GM12874 (cell line): ENCODE data around the gene FARP1.

ENCODE experiments used
- TF ChIP-seq, protein P1 (sequence below): IDR thresholded peaks from 2 replicates; pipeline ENCODE4 v1.5.1; 2011; ENCODE audit warnings: low read depth, mild to moderate bottlenecking, control low read depth, low read length, moderate library complexity; ENCODE audit not compliant: insufficient read depth

Gene FARP1

DNA sequence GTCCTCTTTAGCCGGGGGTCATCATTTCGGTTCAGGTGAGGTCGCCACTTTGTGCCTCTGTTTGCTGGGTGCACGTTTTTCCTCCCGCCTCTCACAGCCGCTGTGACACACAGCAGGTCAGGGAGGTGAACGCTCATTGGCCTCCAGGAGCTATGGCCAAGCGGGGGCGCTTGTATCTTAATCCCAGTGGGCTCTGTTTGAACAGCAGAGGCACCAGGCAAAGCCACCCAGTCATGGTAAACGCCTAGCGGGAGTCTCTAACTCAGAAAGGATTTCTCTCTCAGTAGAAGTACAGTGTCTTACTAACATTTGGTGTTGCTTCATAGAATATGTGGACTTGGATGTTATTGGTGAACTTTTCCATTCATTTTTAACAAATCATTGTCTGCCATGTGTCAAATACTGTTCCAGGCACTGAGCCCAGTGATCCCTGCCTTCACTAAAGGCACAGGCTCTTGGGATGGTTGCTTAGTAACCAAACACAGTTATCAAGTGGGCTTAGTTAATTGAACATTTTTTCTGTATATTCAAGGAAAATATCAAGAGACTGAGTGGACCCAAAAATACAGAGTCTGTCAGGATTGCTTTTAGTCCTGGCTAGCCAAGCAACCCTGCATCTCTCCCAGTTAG, 247.3 kb downstream of the FARP1 start:
- TF ChIP-seq, protein P1, sequence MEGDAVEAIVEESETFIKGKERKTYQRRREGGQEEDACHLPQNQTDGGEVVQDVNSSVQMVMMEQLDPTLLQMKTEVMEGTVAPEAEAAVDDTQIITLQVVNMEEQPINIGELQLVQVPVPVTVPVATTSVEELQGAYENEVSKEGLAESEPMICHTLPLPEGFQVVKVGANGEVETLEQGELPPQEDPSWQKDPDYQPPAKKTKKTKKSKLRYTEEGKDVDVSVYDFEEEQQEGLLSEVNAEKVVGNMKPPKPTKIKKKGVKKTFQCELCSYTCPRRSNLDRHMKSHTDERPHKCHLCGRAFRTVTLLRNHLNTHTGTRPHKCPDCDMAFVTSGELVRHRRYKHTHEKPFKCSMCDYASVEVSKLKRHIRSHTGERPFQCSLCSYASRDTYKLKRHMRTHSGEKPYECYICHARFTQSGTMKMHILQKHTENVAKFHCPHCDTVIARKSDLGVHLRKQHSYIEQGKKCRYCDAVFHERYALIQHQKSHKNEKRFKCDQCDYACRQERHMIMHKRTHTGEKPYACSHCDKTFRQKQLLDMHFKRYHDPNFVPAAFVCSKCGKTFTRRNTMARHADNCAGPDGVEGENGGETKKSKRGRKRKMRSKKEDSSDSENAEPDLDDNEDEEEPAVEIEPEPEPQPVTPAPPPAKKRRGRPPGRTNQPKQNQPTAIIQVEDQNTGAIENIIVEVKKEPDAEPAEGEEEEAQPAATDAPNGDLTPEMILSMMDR: no peak

- TF ChIP-seq, protein P1: no peak
Measured at GRCh38 chr13:98393873-98394272, 251.0 kb downstream of the FARP1 start.

DNA sequence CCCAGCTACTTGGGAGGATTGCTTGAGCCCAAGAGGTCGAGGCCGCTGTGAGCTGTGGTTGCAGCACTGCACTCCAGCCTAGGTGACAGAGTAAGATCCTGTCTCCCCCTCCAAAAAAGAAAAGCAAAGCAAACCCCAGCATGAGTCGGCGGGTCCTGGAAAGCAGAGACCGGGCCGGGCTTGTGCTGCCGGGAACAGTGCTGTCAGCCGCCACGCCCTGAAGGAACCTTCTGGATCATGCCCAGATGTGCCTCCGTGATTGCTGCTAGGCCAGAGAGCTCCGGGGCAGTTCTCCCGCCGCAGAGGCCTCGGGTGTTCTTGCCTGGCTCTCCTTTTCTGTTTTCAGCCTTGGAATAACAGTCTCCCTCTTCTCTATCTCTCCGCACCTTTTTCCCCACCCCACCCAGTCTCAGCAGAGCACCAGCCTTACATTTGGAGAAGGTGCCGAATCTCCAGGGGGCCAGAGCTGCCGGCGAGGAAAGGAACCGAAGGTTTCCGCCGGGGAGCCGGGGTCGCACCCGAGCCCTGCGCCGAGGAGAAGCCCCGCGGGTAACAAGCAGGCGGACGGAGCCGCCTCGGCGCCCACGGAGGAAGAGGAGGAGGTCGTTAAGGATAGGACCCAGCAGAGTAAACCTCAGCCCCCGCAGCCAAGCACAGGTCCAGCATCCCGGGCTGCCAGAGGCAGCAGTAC, 252.1 kb downstream of the FARP1 start:
- TF ChIP-seq, protein P1: no peak

- TF ChIP-seq, protein P1: no peak
Measured at GRCh38 chr13:98396071-98396710, 253.3 kb downstream of the FARP1 start.

- TF ChIP-seq, protein P1: no peak
Measured at GRCh38 chr13:98397221-98397620, 254.3 kb downstream of the FARP1 start.

DNA sequence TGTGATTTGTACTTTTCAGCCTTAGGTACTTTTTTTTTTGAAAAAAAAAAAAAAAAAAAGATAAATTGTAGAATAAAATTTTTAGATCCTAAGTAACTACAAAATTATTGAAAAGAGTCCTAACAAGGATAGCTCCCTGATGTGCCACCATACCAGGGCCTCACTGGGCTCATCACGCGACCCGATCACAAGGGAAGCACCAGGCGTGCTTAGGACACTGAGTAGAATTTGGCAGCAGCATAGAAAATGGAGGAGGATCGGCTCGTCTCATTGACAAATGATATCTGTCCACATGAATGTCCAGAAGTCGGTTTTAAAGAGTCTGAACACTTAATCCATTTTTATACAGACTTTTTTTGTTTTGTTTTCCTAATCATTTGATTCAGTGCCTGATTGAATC, 255.0 kb downstream of the FARP1 start:
- TF ChIP-seq, protein P1: no peak

DNA sequence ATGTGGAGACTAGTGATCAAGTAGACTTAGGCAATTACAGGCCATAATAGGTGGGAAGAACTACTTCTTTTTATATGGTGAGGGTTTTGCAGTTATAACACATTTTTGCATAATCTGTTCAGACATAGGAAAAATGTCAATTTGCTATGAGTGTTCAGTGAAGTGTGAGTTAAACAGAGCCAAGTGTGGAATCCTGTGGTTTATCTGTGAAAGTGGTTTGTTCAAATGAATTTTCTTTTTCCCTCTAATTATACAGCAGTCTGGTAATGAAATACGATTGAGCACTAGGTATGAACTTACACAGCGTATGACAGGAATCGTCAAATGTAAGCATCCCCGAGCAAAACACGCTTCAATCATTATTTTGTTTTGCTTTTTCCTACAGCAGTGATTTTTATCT, 255.7 kb downstream of the FARP1 start:
- TF ChIP-seq, protein P1: no peak
